Measurements from ENCODE around the gene SLC12A9.

Gene SLC12A9

GRCh38 chr7:100890653-100891567, 38.4 kb downstream of the SLC12A9 start:
- DNase-seq (ENCODE audit: insufficient read length, low spot score) (no peak), FAIRE-seq (no peak)
- TF ChIP-seq CTCF (IDR thresholded peaks at IDR 0.05; ENCODE audit: insufficient read depth, missing control alignments), result no peak

DNA sequence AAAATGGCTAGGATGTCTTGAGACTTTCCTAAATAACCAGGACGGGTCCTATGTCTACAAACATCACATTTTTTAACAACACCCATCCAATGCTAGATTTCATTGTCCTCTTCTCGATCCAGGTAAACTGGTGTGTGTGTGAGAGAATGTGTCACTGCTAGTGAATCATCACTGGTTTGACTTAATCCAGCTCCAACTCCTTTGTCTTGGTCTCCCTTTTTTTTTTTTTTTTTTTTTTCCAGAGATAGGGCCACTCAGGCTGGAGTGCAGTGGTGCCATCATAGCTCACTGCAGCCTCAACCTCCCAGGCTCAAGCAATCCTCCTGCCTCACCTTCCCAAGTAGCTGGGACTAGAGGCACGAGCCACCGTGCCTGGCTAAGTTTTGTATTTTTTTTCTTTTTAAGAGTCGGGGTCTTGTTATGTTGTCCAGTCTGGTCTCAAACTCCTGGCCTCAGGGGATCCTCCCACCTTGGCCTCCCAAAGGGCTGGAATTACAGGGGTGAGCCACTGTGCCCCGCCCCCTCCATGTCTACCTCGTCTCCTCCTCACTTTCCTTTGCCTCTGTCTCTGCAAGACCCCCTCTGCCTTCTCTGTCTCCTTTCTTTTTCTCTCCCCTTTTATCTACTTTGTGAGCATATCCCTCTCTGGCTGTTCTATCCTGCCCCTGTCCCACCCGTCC, 39.2 kb downstream of the SLC12A9 start:
- no peak for FAIRE-seq
- TF ChIP-seq CTCF (IDR thresholded peaks at IDR 0.05; ENCODE audit: insufficient read depth, missing control alignments), result no peak
- DNase-seq (ENCODE audit: insufficient read length, low spot score), result no peak

DNA sequence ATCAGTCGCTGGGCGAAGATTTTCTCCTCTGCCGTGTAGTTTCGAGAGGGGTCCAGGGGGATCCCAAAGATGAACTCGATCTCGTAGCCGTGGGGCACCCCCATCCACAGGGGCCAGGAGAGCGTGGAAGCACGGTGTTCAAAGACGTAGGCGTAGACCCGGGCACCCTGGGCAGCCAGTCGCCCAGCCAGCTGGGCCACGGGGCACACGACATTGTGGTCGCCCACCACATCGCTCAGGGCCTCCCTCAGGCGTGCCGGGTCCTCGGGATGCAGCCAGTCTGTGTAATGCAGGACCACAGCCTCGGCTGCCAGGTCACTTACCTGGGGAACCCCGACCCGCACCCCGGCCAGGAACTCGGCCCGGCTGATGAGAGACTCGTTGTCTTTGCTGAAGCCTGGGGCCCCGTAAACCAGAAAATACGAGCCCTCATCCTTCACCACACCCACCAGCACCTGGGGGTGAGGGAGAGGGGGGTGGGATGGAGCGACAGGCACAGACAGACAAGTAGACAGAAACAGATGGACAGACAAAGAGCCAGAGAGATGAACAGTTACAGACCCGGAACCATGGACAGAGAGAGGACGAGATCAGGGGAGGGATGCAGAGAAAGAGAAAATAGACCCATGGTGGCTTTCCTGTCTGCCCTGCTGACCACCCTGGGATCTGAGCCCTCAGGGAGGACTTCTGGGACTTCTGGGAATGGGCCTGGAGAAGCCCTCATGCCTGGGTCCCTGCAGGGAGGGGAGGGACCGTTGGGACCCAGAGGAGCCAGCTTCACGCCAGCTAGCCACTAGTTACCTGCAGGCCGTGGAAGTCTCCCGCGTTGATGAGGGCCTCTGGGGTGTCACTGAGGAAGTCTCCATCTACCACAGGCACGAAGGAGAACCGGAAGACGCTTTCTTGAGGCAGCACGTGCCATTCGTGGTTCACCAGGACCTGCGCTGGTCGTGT, 40.1 kb downstream of the SLC12A9 start:
- TF ChIP-seq CTCF (IDR thresholded peaks at IDR 0.05; ENCODE audit: insufficient read depth, missing control alignments), result no peak
- FAIRE-seq (no peak), DNase-seq (ENCODE audit: insufficient read length, low spot score) (no peak)

GRCh38 chr7:100893318-100893895, 40.9 kb downstream of the SLC12A9 start:
- FAIRE-seq (no peak), DNase-seq (ENCODE audit: insufficient read length, low spot score) (no peak)
- TF ChIP-seq CTCF (IDR thresholded peaks at IDR 0.05; ENCODE audit: insufficient read depth, missing control alignments), result no peak

GRCh38 chr7:100893910-100894721, 41.6 kb downstream of the SLC12A9 start:
- no peak for TF ChIP-seq CTCF (IDR thresholded peaks at IDR 0.05; ENCODE audit: insufficient read depth, missing control alignments)
- DNase-seq (ENCODE audit: insufficient read length, low spot score) (no peak), FAIRE-seq (no peak)
